GM12873 (cell line): ENCODE results near the gene ZG16B.

Experiments
- CTCF ChIP-seq: IDR thresholded peaks from 2 replicates; pipeline ENCODE4 v1.5.1; 2012; ENCODE audit warnings: low read depth, mild to moderate bottlenecking, moderate library complexity, low read length, control low read depth; ENCODE audit not compliant: insufficient read depth; ENCODE audit errors: missing control alignments

ZG16B gene, protein sequence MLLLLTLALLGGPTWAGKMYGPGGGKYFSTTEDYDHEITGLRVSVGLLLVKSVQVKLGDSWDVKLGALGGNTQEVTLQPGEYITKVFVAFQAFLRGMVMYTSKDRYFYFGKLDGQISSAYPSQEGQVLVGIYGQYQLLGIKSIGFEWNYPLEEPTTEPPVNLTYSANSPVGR

DNA sequence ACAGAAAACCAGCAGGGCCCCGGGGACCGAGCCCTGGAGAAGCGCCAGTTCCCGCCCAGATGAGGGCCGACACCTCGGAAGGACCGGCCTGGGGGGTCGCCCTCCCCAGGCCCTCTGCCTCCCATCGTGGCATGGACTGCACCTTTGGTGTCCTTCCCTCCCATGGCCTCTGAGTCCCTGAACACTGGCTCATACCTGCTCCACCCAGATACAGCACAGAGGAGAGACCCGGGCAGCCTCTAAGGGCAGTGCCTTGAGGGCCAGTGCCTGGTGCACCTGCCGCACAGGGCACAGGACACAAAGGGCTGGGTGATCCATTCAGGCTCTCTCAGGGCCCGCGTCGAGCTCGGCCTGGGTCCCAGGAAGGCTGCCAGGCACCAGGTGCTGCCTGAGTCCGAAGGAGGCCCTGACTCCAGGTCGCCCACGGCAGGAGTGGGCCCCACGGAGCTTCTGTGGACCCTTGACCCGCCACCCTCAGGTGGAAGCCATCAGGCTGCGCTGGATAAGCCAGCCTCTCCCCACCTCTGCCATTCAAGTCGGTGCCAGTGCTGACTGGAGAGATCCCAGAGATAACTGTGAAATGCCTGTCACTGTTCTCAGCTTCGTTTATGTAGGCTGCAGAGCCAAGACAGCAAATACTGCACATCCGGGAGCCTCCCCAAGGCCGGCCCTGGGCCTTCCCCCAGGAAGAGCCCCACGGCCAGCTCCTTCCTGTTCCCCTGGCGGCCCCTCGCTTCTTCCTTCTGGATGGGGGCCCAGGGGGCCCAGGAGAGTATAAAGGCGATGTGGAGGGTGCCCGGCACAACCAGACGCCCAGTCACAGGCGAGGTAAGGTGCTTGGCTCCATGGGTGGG lies at the start of gene ZG16B:
TSS of gene ZG16B (plus strand) at position 803 of the 854 bp plus-strand sequence. CDS start 139 bp downstream, outside the sequence.
- no peak for TF ChIP-seq CTCF

DNA sequence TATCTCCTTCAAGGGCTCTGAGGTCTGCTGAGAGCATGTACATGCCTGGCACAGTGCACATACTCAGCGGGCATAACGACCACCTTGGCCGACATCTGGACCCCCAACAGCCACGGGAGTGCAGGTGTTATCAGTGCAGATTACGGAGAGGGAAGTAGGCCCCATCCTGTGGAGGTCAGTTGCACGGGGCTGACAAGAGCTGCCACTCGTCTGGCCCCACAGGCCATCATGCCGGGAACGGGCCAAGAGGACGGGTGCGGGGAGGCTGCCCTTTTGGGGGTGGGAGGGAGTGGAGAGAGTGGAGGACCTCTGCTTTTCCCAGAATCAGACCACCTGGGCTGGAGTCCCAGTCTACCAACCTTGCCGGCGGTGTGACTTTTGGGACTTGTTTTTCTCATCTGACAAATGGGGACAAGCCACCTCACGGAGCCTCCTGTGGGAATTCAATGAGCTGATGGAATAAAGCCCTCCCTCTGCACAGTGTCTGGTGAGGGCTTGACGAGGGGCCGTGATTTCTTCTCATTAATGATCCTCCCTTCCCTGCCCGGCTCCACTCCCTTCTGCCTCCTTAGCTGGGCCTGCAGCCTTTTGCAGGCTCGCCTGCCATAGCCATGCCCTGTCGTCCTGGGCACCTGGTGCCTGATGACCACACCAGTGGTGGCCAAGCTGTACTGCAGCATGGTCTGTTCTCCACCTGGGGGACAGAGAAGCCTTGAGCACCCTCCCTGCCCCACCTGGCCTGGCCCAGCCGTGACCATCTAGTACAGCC lies 47.3 kb upstream of the ZG16B start:
- no peak for TF ChIP-seq CTCF

- no peak for TF ChIP-seq CTCF
These were observed 46.3 kb upstream of the ZG16B start for GRCh38 chr16:2783581-2784357.

- TF ChIP-seq CTCF: no peak
These were observed 45.6 kb upstream of the ZG16B start for GRCh38 chr16:2784358-2785100.

DNA sequence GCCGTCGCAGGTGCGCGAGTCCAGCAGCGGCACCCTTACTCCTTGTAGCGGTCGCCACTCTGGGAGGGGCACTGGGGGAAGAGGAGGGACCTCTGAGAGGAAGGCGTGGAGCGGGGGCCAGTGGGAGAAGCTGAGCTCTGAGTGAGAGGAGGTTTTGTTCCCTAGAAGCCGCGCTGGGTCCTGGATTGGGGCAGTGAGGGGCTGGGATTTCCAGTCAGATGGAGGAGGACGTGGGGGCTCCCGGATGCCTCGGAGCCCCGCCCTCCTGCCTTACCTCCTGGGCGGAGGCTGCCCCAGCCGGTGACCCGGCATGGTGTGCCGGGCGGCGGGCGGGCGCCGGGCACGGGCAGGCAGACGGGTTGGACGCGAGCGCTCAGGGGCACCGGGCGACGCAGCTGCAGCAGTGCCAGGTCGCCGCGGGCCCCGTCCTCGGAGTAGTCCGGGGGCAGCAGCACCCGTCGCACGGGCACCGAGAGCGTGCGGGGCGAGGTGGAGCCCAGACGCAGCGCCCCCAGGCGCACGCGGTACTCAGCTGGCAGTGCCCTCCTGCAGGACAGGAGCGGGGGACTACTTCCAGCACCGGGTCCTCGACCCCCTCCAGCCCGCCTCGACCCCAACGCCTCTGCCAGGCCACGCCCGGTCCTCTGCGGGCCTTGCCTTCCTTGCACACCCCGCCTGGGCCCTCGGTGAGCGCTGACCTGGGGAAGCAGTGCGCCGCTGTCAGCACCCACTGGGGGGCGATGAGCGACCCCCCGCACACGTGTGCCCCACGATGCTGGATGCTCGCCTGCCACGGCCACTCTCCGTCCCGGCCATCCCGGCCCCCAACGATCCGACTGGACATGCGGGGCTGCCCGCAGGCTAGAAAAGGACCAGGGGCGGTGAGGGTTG lies 44.8 kb upstream of the ZG16B start:
- TF ChIP-seq CTCF: peak; percentile 17
